Parathyroid adenoma (tissue), 2 donors: ENCODE results near the gene SLC6A9.
A peak's percentile ranks its signal among the peaks of the same experiment; 100 is the strongest.

Source experiments
- H2AFZ ChIP-seq: fragments of 300-600 bp; sonication (generic); one replicate; pipeline ENCODE4 v1.7.0; 2017; ENCODE audit warnings: antibody characterized with exemption, mild to moderate bottlenecking
- H3K27ac ChIP-seq: fragments of 300-600 bp; sonication (generic); one replicate; pipeline ENCODE4 v1.7.0; 2017
- H3K27me3 ChIP-seq: fragments of 300-600 bp; sonication (generic); one replicate; pipeline ENCODE4 v1.7.0; 2017; ENCODE audit warnings: low read length; ENCODE audit not compliant: control insufficient read depth, insufficient read depth
- H3K36me3 ChIP-seq: fragments of 300-600 bp; sonication (generic); one replicate; pipeline ENCODE4 v1.7.0; 2017; ENCODE audit warnings: low read length; ENCODE audit not compliant: control insufficient read depth, insufficient read depth
- H3K4me1 ChIP-seq: fragments of 300-600 bp; sonication (generic); one replicate; pipeline ENCODE4 v1.7.0; 2017; ENCODE audit warnings: control low read depth
- H3K4me2 ChIP-seq: fragments of 300-600 bp; sonication (generic); one replicate; pipeline ENCODE4 v1.7.0; 2017; ENCODE audit warnings: low read length
- H3K4me3 ChIP-seq: fragments of 300-600 bp; sonication (generic); one replicate; pipeline ENCODE4 v1.7.0; 2017; ENCODE audit warnings: low read depth, low read length
- H3K79me2 ChIP-seq: fragments of 300-600 bp; sonication (generic); one replicate; pipeline ENCODE4 v1.7.0; 2017; ENCODE audit warnings: control low read depth
- H3K9ac ChIP-seq: fragments of 300-600 bp; sonication (generic); one replicate; pipeline ENCODE4 v1.7.0; 2017; ENCODE audit warnings: mild to moderate bottlenecking
- H3K9me3 ChIP-seq: fragments of 300-600 bp; sonication (generic); one replicate; pipeline ENCODE4 v1.7.0; 2017; ENCODE audit warnings: low read length; ENCODE audit not compliant: control insufficient read depth
- TF ChIP-seq, protein P1 (sequence below): fragments of 300-600 bp; sonication (generic); IDR thresholded peaks from one replicate; pipeline ENCODE4 v1.7.0; 2017; ENCODE audit warnings: antibody characterized with exemption, mild to moderate bottlenecking
- donor health status: primary hyperparathyroidism.

The SLC6A9 gene

DNA sequence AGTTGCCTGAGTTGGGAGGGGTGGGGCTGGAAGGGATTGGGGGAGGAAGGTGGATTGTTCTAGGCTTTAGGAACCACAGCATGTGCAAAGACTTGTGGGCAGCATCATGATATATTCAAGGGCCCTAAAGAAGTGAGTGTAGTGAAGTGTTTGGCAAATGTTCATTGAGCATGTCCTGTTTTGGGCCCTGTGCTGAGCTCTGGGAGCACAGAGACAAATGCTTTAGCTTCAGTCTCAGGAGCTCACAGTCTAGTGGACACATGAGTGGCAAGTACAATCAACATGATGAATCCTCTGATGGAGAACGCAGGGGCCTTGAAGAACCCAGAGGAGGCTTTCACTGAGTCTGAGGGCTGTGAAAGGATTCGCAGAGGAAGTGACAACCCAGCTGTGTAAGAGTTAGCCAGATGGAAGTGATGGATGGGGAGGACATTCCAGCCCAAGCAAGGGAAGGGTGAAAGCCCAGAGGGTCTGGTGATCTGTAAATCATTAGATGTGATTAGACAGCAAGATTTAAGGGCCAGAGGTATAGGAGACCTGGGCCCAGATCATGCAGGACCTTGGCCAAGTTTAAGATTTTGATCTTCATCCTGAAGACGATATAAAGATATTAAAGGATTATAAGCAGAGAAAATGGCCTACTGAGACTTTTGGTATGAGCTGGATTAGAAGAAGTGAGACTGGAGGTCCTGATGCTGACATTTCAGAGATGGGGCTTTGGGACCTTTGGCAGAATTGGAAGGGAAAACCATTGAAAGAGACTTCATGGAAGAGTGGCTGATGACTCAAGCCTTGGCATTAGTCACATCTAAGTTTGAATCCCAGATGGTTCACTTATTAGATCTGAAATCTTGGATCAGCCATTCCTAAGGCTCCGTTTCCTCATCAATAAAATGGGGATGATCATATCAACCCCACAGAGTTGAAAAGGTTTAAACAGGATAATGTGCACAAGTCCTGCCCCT, 80.0 kb downstream of the SLC6A9 start:
- no peak overlapping the region for H3K4me3 ChIP-seq
- H3K4me1 ChIP-seq, result peaks cover 8% of the 10 kb centered on the region
- H3K9me3 ChIP-seq, result no peaks in the 10 kb centered on the region
- no peaks in the 10 kb centered on the region for H3K27me3 ChIP-seq
- no peak overlapping the region for H3K4me2 ChIP-seq
- no peak overlapping the region for H3K9ac ChIP-seq
- no peak overlapping the region for H2AFZ ChIP-seq
- H3K36me3 ChIP-seq, result no peaks in the 10 kb centered on the region
- TF ChIP-seq, protein P1, sequence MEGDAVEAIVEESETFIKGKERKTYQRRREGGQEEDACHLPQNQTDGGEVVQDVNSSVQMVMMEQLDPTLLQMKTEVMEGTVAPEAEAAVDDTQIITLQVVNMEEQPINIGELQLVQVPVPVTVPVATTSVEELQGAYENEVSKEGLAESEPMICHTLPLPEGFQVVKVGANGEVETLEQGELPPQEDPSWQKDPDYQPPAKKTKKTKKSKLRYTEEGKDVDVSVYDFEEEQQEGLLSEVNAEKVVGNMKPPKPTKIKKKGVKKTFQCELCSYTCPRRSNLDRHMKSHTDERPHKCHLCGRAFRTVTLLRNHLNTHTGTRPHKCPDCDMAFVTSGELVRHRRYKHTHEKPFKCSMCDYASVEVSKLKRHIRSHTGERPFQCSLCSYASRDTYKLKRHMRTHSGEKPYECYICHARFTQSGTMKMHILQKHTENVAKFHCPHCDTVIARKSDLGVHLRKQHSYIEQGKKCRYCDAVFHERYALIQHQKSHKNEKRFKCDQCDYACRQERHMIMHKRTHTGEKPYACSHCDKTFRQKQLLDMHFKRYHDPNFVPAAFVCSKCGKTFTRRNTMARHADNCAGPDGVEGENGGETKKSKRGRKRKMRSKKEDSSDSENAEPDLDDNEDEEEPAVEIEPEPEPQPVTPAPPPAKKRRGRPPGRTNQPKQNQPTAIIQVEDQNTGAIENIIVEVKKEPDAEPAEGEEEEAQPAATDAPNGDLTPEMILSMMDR, result no peak
- H3K79me2 ChIP-seq, result peaks cover 8% of the 10 kb centered on the region
- H3K27ac ChIP-seq, result no peak overlapping the region

DNA sequence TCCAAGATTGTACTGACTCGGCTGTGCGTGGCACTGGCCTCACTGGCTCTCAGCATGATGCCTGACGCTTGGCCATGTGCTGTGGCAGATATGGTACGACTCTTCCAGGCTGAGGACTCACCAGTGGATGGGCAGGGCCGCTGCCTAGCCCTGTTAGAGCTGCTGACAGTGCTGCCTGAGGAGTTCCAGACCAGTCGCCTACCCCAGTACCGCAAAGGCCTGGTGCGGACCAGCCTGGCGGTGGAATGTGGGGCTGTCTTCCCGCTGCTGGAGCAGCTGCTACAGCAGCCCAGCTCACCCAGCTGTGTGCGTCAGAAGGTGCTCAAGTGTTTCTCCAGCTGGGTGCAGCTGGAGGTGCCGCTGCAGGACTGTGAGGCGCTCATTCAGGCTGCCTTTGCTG, 81.6 kb downstream of the SLC6A9 start:
- H3K79me2 ChIP-seq, result peaks cover 8% of the 10 kb centered on the region
- H3K27ac ChIP-seq, result no peak overlapping the region
- TF ChIP-seq, protein P1, result no peak
- no peak overlapping the region for H2AFZ ChIP-seq
- H3K4me2 ChIP-seq, result no peak overlapping the region
- H3K27me3 ChIP-seq, result no peaks in the 10 kb centered on the region
- H3K9ac ChIP-seq, result no peak overlapping the region
- H3K4me3 ChIP-seq, result no peak overlapping the region
- peaks cover 11% of the 10 kb centered on the region for H3K4me1 ChIP-seq
- no peaks in the 10 kb centered on the region for H3K9me3 ChIP-seq
- no peaks in the 10 kb centered on the region for H3K36me3 ChIP-seq

DNA sequence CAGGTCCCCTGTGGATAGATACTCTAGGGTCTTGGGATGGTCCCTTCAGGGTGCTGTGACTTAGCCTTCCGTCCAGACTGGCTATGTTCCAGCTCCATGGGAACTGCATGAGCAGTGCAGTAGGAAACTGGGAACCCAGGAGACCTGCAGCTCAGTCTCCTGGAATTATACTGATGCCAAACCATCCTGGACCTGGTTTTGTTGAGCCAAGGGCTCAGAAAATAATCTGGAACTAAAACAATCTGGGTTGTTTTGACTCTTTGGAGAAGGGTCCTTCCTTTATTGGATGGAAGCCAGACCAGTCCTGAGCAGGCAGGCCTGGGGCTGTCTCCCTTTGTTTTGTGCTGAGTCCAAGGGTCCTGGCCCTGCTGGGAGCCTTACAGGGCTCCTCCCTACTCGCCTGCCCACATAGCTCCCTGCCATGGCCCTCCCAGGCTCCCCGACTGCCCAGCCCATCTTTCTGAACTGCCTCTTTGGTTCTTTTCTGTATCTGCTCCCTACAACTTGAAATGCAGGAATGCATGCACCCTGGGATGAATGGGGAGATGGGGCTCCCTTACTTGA, 83.3 kb downstream of the SLC6A9 start:
- Histone ChIP-seq H2AFZ (no peak overlapping the region), H3K36me3 (no peaks in the 10 kb centered on the region), H3K9me3 (no peaks in the 10 kb centered on the region), H3K79me2 (peaks cover 8% of the 10 kb centered on the region), H3K27ac (no peak overlapping the region), H3K27me3 (no peaks in the 10 kb centered on the region), H3K4me3 (peak overlapping the region; percentile 87), H3K4me1 (peaks cover 11% of the 10 kb centered on the region), H3K9ac (no peak overlapping the region), H3K4me2 (peak overlapping the region; percentile 94)
- TF ChIP-seq, protein P1, result no peak

DNA sequence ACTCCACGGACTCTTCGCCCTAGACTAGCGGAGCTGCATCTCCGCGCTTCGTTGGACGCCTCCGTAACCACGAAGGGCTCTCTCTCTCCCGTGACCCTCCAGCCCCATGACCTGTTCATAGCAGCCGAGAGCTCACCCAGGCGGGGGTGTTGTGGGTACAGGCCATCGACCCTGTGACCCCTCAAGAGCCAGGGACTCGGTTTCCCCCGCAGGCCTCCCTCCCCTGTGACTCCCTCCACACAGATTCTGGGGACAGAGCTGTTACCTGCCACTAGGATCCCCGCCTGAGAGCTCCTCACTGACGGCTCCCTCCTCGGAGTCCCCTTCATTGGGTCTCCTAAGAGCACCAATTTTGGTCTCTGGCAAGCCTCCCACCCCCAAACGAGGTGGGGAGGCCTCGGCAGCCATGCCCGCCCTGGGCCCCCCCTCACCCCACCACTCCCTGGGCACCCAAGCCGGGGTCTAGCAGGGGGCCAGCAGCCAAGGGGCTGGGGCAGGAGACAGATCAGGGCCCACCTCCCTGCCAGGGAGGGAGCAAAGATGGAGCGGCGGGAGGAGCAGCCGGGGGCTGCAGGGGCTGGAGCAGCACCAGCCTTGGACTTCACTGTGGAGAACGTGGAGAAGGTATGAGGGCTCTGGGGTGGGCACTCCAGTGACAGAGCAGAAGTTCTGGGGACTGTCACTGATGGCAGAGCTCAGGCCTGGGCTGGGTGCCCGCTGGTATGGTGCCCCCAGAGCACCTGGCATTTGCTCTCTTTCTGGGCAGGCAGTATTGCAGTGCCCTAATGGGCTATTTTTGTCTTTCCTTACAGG, 84.0 kb downstream of the SLC6A9 start:
- H3K4me2 ChIP-seq, result peak overlapping the region; percentile 94
- H3K36me3 ChIP-seq, result no peaks in the 10 kb centered on the region
- peak overlapping the region; percentile 99 for H3K27ac ChIP-seq
- no peaks in the 10 kb centered on the region for H3K9me3 ChIP-seq
- H3K4me3 ChIP-seq, result peak overlapping the region; percentile 87
- H3K9ac ChIP-seq, result peak overlapping the region; percentile 89
- no peaks in the 10 kb centered on the region for H3K27me3 ChIP-seq
- TF ChIP-seq, protein P1, result no peak
- peak overlapping the region; percentile 93 for H2AFZ ChIP-seq
- peaks cover 8% of the 10 kb centered on the region for H3K4me1 ChIP-seq
- peaks cover 8% of the 10 kb centered on the region for H3K79me2 ChIP-seq
